ENCODE data around the gene ELN. TPM values are rescaled to one million over a fixed set of nuclear protein-coding genes. Genes with fewer than 3 reads are reported as not detected.
"Not testable (repeated sequence)": the region's sequence is repeated elsewhere in the genome, so short reads cannot be mapped to it uniquely, and the experiment has no call there.

Gene ELN
- total RNA-seq = not detected
- polyA plus RNA-seq = not detected
- 0 reads per million in 6 experiments for total RNA-seq

GRCh38 chr7:74027683-74028320 lies at the start of gene ELN:
TSS of gene ELN (plus strand) at chr7:74028173. CDS start at chr7:74028188, 15 bp downstream.
- Mint-ChIP-seq H3K27me3 (peaks cover 31 to 74% (median 56%) of the 10 kb centered on the region in 5 donors), H3K4me1 (peaks cover 12 to 30% (median 17%) of the 10 kb centered on the region in 4 donors), H3K4me3 (no peak within 1 kb of the TSS), H3K36me3 (no peaks in the 10 kb centered on the region), H3K27ac (peak within 1 kb of the TSS in 1 of 10 donors; percentile 13), H3K9me3 (peaks cover 0 to 1% (median 0%) of the 10 kb centered on the region in 9 donors)
- ATAC-seq (no peak), DNase-seq (no peak)
- POLR2A ChIA-PET = no interaction called here

- Mint-ChIP-seq H3K36me3 (no peaks in the 10 kb centered on the region), H3K4me3 (no peak overlapping the region), H3K4me1 (peaks cover 0 to 3% (median 0%) of the 10 kb centered on the region in 4 donors), H3K27me3 (peaks cover 3 to 26% (median 15%) of the 10 kb centered on the region in 5 donors), H3K27ac (no peak overlapping the region), H3K9me3 (peaks cover 0 to 2% (median 0%) of the 10 kb centered on the region in 9 donors)
- DNase-seq (peak in 1 of 10 donors; percentile 43), ATAC-seq (no peak)
- POLR2A ChIA-PET = no interaction called here
Measured at GRCh38 chr7:73978661-73979563, 49.1 kb upstream of the ELN start.

GRCh38 chr7:73979656-73980055 lies 48.3 kb upstream of the ELN start:
- POLR2A ChIA-PET, ATAC-seq, H3K27ac Mint-ChIP-seq, H3K4me1 Mint-ChIP-seq, H3K36me3 Mint-ChIP-seq, H3K4me3 Mint-ChIP-seq, H3K9me3 Mint-ChIP-seq: not testable (repeated sequence)
- peak in 1 of 10 donors; percentile 22 for DNase-seq
- peaks cover 3 to 22% (median 7%) of the 10 kb centered on the region in 5 donors for H3K27me3 Mint-ChIP-seq

GRCh38 chr7:73980206-73980605 lies 47.8 kb upstream of the ELN start:
- Mint-ChIP-seq H3K9me3 (peaks cover 0 to 2% (median 0%) of the 10 kb centered on the region in 9 donors), H3K27me3 (peaks cover 3 to 24% (median 5%) of the 10 kb centered on the region in 5 donors), H3K4me1 (peaks cover 0 to 3% (median 0%) of the 10 kb centered on the region in 4 donors), H3K27ac (no peak overlapping the region), H3K4me3 (no peak overlapping the region), H3K36me3 (no peaks in the 10 kb centered on the region)
- no peak for ATAC-seq
- POLR2A ChIA-PET = no interaction called here
- peak in 1 of 10 donors; percentile 7 for DNase-seq

GRCh38 chr7:73981933-73982332 lies 46.0 kb upstream of the ELN start:
- peaks cover 0 to 20% (median 3%) of the 10 kb centered on the region in 5 donors for H3K27me3 Mint-ChIP-seq
- DNase-seq (no peak), ATAC-seq (no peak)
- H3K4me3 Mint-ChIP-seq = no peak overlapping the region
- peaks cover 0 to 3% (median 0%) of the 10 kb centered on the region in 4 donors for H3K4me1 Mint-ChIP-seq
- H3K36me3 Mint-ChIP-seq = no peaks in the 10 kb centered on the region
- no peak overlapping the region for H3K27ac Mint-ChIP-seq
- POLR2A ChIA-PET = no interaction called here
- no peaks in the 10 kb centered on the region for H3K9me3 Mint-ChIP-seq

- ATAC-seq (no peak), DNase-seq (no peak)
- POLR2A ChIA-PET = interaction anchor here (0.7 kb wide), 1 partner anchor 62 kb away, joined by 3 read pairs; no protein-coding TSS in a partner anchor
- H3K4me3 Mint-ChIP-seq = no peak overlapping the region
- no peaks in the 10 kb centered on the region for H3K9me3 Mint-ChIP-seq
- no peaks in the 10 kb centered on the region for H3K36me3 Mint-ChIP-seq
- H3K27me3 Mint-ChIP-seq = peaks cover 0 to 20% (median 3%) of the 10 kb centered on the region in 5 donors
- H3K27ac Mint-ChIP-seq = no peak overlapping the region
- H3K4me1 Mint-ChIP-seq = peaks cover 0 to 3% (median 0%) of the 10 kb centered on the region in 4 donors
Measured at GRCh38 chr7:73983437-73984164, 44.4 kb upstream of the ELN start.

- Mint-ChIP-seq H3K4me3 (no peak overlapping the region), H3K9me3 (no peaks in the 10 kb centered on the region), H3K27me3 (peaks cover 0 to 20% (median 2%) of the 10 kb centered on the region in 5 donors), H3K4me1 (no peaks in the 10 kb centered on the region), H3K27ac (no peak overlapping the region), H3K36me3 (no peaks in the 10 kb centered on the region)
- POLR2A ChIA-PET = interaction anchor here (0.7 kb wide), 1 partner anchor 464 kb away, joined by 4 read pairs; no protein-coding TSS in a partner anchor
- DNase-seq (no peak), ATAC-seq (no peak)
Measured at GRCh38 chr7:73984481-73985205, 43.3 kb upstream of the ELN start.

GRCh38 chr7:73985737-73986141 lies 42.2 kb upstream of the ELN start:
- DNase-seq = no peak
- no peaks in the 10 kb centered on the region for H3K9me3 Mint-ChIP-seq
- POLR2A ChIA-PET = no interaction called here

GRCh38 chr7:73986158-73986631 lies 41.8 kb upstream of the ELN start:
- no peaks in the 10 kb centered on the region for H3K36me3 Mint-ChIP-seq
- H3K9me3 Mint-ChIP-seq = no peaks in the 10 kb centered on the region
- H3K27me3 Mint-ChIP-seq = peaks cover 0 to 11% (median 1%) of the 10 kb centered on the region in 5 donors
- ATAC-seq (no peak), DNase-seq (no peak)
- POLR2A ChIA-PET = no interaction called here
- H3K27ac Mint-ChIP-seq = no peak overlapping the region
- no peaks in the 10 kb centered on the region for H3K4me1 Mint-ChIP-seq
- no peak overlapping the region for H3K4me3 Mint-ChIP-seq

More at GRCh38 chr7:73985737-73986141, 42.2 kb upstream of the ELN start:
- Mint-ChIP-seq H3K27me3 (peaks cover 0 to 15% (median 1%) of the 10 kb centered on the region in 5 donors), H3K27ac (no peak overlapping the region), H3K4me1 (no peaks in the 10 kb centered on the region), H3K4me3 (no peak overlapping the region), H3K36me3 (no peaks in the 10 kb centered on the region)
- no peak for ATAC-seq

- no peaks in the 10 kb centered on the region for H3K4me1 Mint-ChIP-seq
Measured at GRCh38 chr7:73987298-73987697, 40.7 kb upstream of the ELN start.

GRCh38 chr7:73988197-73988596 lies 39.8 kb upstream of the ELN start:
- Mint-ChIP-seq H3K27me3 (peaks cover 0 to 3% (median 0%) of the 10 kb centered on the region in 5 donors), H3K36me3 (no peaks in the 10 kb centered on the region), H3K4me1 (no peaks in the 10 kb centered on the region), H3K27ac (no peak overlapping the region), H3K4me3 (no peak overlapping the region), H3K9me3 (peaks cover 0 to 3% (median 0%) of the 10 kb centered on the region in 9 donors)
- no peak for ATAC-seq
- DNase-seq = no peak
- POLR2A ChIA-PET = no interaction called here

More at GRCh38 chr7:73987298-73987697, 40.7 kb upstream of the ELN start:
- no peak for ATAC-seq
- no peak overlapping the region for H3K27ac Mint-ChIP-seq
- H3K4me3 Mint-ChIP-seq = no peak overlapping the region
- POLR2A ChIA-PET = no interaction called here
- H3K27me3 Mint-ChIP-seq = peaks cover 0 to 5% (median 0%) of the 10 kb centered on the region in 5 donors
- no peaks in the 10 kb centered on the region for H3K36me3 Mint-ChIP-seq
- peaks cover 0 to 3% (median 0%) of the 10 kb centered on the region in 9 donors for H3K9me3 Mint-ChIP-seq
- DNase-seq = no peak
